HTR-8/SVneo (cell line): ENCODE data around the gene TEAD1.

Experiments
- DNase-seq: peaks from one replicate; pipeline ENCODE4 v3.0.0; 2011; ENCODE audit warnings: low spot score, mixed read lengths; ENCODE audit not compliant: insufficient read length
- FAIRE-seq: peaks from 2 replicates; lab custom pipeline; 2011; peaks lifted over from hg19 to GRCh38; lab: Jason Lieb, UNC

TEAD1 gene

GRCh38 chr11:12824281-12825041 is 150.2 kb downstream of the TEAD1 start:
- FAIRE-seq (no peak), DNase-seq (no peak)

GRCh38 chr11:12826441-12826840 is 152.2 kb downstream of the TEAD1 start:
- DNase-seq (no peak), FAIRE-seq (no peak)

GRCh38 chr11:12827369-12827768 is 153.1 kb downstream of the TEAD1 start:
- FAIRE-seq (no peak), DNase-seq (no peak)

GRCh38 chr11:12827929-12828812 is 153.9 kb downstream of the TEAD1 start:
- peak; percentile 66 for DNase-seq
- peak; percentile 4 for FAIRE-seq

- DNase-seq (no peak), FAIRE-seq (no peak)
These were observed 154.9 kb downstream of the TEAD1 start for GRCh38 chr11:12829131-12829530.

GRCh38 chr11:12829540-12830314 is 155.5 kb downstream of the TEAD1 start:
- DNase-seq = no peak
- FAIRE-seq = no peak

- DNase-seq (no peak), FAIRE-seq (no peak)
These were observed 157.4 kb downstream of the TEAD1 start for GRCh38 chr11:12831471-12832202.

GRCh38 chr11:12832480-12833224 is 158.4 kb downstream of the TEAD1 start:
- DNase-seq (no peak), FAIRE-seq (no peak)

- FAIRE-seq (no peak), DNase-seq (no peak)
These were observed 159.9 kb downstream of the TEAD1 start for GRCh38 chr11:12834166-12834565.

- FAIRE-seq = no peak
These were observed 160.4 kb downstream of the TEAD1 start for GRCh38 chr11:12834630-12835029.

GRCh38 chr11:12835286-12835685 is 161.1 kb downstream of the TEAD1 start:
- DNase-seq (no peak), FAIRE-seq (no peak)

More at GRCh38 chr11:12834630-12835029, 160.4 kb downstream of the TEAD1 start:
- DNase-seq = no peak

- DNase-seq = no peak
- FAIRE-seq = no peak
These were observed 164.4 kb downstream of the TEAD1 start for GRCh38 chr11:12838463-12839123.

GRCh38 chr11:12840871-12841660 is 166.8 kb downstream of the TEAD1 start:
- DNase-seq = no peak
- FAIRE-seq = no peak

- FAIRE-seq (no peak), DNase-seq (peak; percentile 53)
These were observed 167.9 kb downstream of the TEAD1 start for GRCh38 chr11:12841946-12842630.

GRCh38 chr11:12842933-12843636 is 168.9 kb downstream of the TEAD1 start:
- no peak for DNase-seq
- FAIRE-seq = no peak

- DNase-seq (no peak), FAIRE-seq (no peak)
These were observed 170.9 kb downstream of the TEAD1 start for GRCh38 chr11:12845163-12845562.
